K562 treated with DMSO at 1 percent for 48 hours (cell line): ENCODE results near the gene NFIL3. TPM values are rescaled to one million over a fixed set of nuclear protein-coding genes. Genes with fewer than 3 reads are reported as not detected.

Experiments
- total RNA-seq: library from RNA; unstranded; fragments of 300-600 nt; gene quantifications from 2 replicates; pipeline ENCODE4 v1.2.3, GENCODE V29; 2022; ENCODE audit warnings: low replicate concordance; ENCODE audit errors: extremely low read depth

Gene NFIL3, protein sequence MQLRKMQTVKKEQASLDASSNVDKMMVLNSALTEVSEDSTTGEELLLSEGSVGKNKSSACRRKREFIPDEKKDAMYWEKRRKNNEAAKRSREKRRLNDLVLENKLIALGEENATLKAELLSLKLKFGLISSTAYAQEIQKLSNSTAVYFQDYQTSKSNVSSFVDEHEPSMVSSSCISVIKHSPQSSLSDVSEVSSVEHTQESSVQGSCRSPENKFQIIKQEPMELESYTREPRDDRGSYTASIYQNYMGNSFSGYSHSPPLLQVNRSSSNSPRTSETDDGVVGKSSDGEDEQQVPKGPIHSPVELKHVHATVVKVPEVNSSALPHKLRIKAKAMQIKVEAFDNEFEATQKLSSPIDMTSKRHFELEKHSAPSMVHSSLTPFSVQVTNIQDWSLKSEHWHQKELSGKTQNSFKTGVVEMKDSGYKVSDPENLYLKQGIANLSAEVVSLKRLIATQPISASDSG
- total RNA-seq = not detected in 2 replicates

DNA sequence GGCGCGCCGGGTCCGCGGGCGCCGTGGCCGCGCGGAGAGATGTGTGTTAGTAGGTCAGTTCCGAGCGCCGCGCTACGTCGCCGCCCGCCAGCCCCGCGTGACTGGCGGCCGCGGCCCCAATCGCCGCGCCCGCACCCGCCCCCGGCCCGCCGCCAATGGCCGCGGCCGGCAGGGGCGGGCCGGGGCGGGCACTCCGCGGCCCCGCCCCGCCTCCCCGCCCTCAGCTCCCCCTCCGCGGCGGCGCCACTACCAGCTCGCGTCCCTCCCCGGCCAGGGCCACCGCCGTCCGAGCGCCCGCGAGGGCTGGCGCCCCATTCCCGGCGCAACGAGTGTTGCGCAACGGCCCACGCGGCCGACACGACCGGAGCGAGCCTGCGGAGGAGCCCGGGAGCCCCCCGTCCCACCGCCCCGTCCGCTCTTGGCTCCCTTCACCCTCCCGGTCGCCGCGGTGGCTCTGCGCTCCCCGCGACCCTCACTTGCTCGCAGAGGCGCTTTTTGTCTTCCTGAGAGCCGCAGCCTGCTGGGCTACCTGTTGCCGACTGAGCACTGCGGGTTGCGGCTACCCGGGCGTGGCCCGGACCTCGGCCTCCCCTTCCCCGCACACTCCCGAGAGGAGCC lies at the start of gene NFIL3:
Gene NFIL3, minus strand, starts transcription at position 48 of the 618 bp plus-strand sequence. CDS start 13,098 bp downstream, outside the sequence.

DNA sequence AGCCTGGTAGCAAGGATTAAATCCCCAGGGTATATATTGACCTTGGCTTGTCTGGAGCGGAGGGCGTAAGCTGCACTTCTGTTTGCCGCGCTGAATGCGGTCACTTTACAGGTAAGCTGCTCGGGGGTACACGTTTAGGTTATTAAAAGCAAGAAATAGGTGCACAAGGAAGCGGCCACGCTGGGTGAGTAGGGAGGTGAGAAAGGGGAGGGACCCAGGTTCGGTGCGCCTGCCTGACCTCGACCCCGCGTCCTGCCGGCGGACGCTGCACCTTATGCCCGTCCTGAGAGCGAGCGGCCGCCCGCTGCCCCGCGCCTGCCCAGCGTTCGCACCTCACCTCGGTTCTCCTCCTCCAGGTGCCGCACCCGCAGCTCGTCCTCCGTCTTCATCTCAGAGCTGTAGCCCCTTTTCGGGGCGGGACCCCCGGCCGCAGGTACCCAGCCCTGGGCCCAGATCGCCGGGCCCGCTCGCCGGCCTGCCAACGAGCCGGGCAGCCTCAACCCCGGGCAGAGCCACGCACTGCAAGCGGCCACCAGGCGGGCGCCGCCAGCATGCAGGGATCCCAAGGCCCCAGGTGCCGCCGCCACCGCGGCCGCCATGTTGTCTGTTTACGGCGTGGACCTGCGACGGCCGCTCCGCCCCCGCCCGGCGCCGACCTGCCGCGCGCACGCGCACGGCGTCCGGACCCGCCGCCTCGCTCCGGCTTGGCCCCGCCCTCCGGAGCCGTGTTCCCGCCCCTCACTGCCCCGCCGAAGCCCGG lies 62.2 kb downstream of the NFIL3 start, which contains the start of gene AUH:
Gene AUH, minus strand, starts transcription at position 628 of the 760 bp plus-strand sequence. Its CDS starts 29 bp downstream, at position 599.

Other genes starting within 250 kb of the NFIL3 start
- gene AUH, start 61.9 kb downstream of the NFIL3 start, total RNA-seq = not detected in 2 replicates